Loucy (cell line): ENCODE data around the gene PIP4K2C.
A peak's percentile ranks its signal among the peaks of the same experiment; 100 is the strongest.

ENCODE experiments used
- H2AFZ ChIP-seq: fragments of 200-600 bp; sonication (generic); 2 replicates; pipeline ENCODE4 v1.6.0; 2016; ENCODE audit warnings: antibody characterized with exemption, mild to moderate bottlenecking, low read length, moderate library complexity
- H3F3A ChIP-seq: fragments of 200-600 bp; 2 replicates; pipeline ENCODE4 v1.6.0; 2016; ENCODE audit warnings: antibody characterized with exemption, low read depth, mild to moderate bottlenecking
- H3K27me3 ChIP-seq: fragments of 200-600 bp; sonication (generic); 2 replicates; pipeline ENCODE4 v1.6.1; 2014; ENCODE audit warnings: low read length, mild to moderate bottlenecking; ENCODE audit not compliant: insufficient read depth, poor library complexity, severe bottlenecking
- H3K36me3 ChIP-seq: fragments of 200-600 bp; sonication (generic); 2 replicates; pipeline ENCODE4 v1.6.1; 2016; ENCODE audit warnings: low read length; ENCODE audit not compliant: insufficient read depth
- H3K4me1 ChIP-seq: fragments of 200-600 bp; sonication (generic); 2 replicates; pipeline ENCODE4 v1.5.1; 2014; ENCODE audit warnings: low read length, mild to moderate bottlenecking; ENCODE audit not compliant: insufficient read depth, poor library complexity, severe bottlenecking
- H3K4me2 ChIP-seq: fragments of 200-600 bp; sonication (generic); 2 replicates; pipeline ENCODE4 v1.6.0; 2014; ENCODE audit warnings: antibody characterized with exemption, low read length, low read depth, mild to moderate bottlenecking; ENCODE audit not compliant: poor library complexity, severe bottlenecking
- H3K4me3 ChIP-seq: fragments of 200-600 bp; sonication (generic); 2 replicates; pipeline ENCODE4 v1.5.1; 2014; ENCODE audit warnings: low read length, mild to moderate bottlenecking, mixed read lengths; ENCODE audit not compliant: poor library complexity, severe bottlenecking
- H3K79me2 ChIP-seq: fragments of 200-600 bp; sonication (generic); 2 replicates; pipeline ENCODE4 v1.6.1; 2014; ENCODE audit warnings: low read length; ENCODE audit not compliant: insufficient read depth
- H3K9ac ChIP-seq: fragments of 200-600 bp; sonication (generic); 2 replicates; pipeline ENCODE4 v1.6.0; 2014; ENCODE audit warnings: mild to moderate bottlenecking, low read depth, low read length, moderate library complexity; ENCODE audit not compliant: poor library complexity, severe bottlenecking
- H3K9me2 ChIP-seq: fragments of 200-600 bp; sonication (generic); replicated peaks from 2 replicates; pipeline ENCODE4 v1.6.1; 2016; ENCODE audit warnings: low read depth, low read length, mixed read lengths
- H3K9me3 ChIP-seq: fragments of 200-600 bp; sonication (generic); 2 replicates; pipeline ENCODE4 v1.6.1; 2014; ENCODE audit warnings: mild to moderate bottlenecking, antibody characterized with exemption, low read length, low read depth; ENCODE audit not compliant: insufficient read depth
- H4K20me1 ChIP-seq: fragments of 200-600 bp; sonication (generic); 2 replicates; pipeline ENCODE4 v1.6.0; 2014; ENCODE audit warnings: antibody characterized with exemption, low read length, mild to moderate bottlenecking; ENCODE audit not compliant: insufficient read depth, poor library complexity, severe bottlenecking
- CTCF ChIP-seq: fragments of 200-600 bp; sonication (generic); conservative IDR thresholded peaks from 2 replicates; pipeline ENCODE4 v1.5.1; 2014; ENCODE audit warnings: mild to moderate bottlenecking, antibody characterized with exemption, low read length
- EZH2phosphoT487 ChIP-seq: fragments of 200-600 bp; IDR thresholded peaks from 2 replicates; pipeline ENCODE4 v1.6.1; 2018; ENCODE audit warnings: antibody characterized with exemption, mild to moderate bottlenecking, moderate library complexity, borderline replicate concordance

PIP4K2C gene

GRCh38 chr12:57609781-57610553 is 19.0 kb downstream of the PIP4K2C start:
- no peaks in the 10 kb centered on the region for H3K9me3 ChIP-seq
- no peaks in the 10 kb centered on the region for H3F3A ChIP-seq
- no peaks in the 10 kb centered on the region for H3K79me2 ChIP-seq
- H3K4me2 ChIP-seq = no peak overlapping the region
- no peak for TF ChIP-seq EZH2phosphoT487
- no peak for TF ChIP-seq CTCF
- H4K20me1 ChIP-seq = no peaks in the 10 kb centered on the region
- no peaks in the 10 kb centered on the region for H3K36me3 ChIP-seq
- H3K9ac ChIP-seq = no peak overlapping the region
- H2AFZ ChIP-seq = no peak overlapping the region
- no peaks in the 10 kb centered on the region for H3K9me2 ChIP-seq
- H3K4me3 ChIP-seq = no peak overlapping the region
- peaks cover 38% of the 10 kb centered on the region for H3K4me1 ChIP-seq
- H3K27me3 ChIP-seq = no peaks in the 10 kb centered on the region

GRCh38 chr12:57610554-57611107 is 19.6 kb downstream of the PIP4K2C start:
- Histone ChIP-seq H3K36me3 (no peaks in the 10 kb centered on the region), H2AFZ (peak overlapping the region; percentile 97), H3K4me3 (peak overlapping the region; percentile 85), H3K9ac (peak overlapping the region; percentile 91), H4K20me1 (no peaks in the 10 kb centered on the region), H3K9me2 (no peaks in the 10 kb centered on the region), H3K4me2 (peak overlapping the region; percentile 59), H3K4me1 (peaks cover 36% of the 10 kb centered on the region), H3F3A (no peaks in the 10 kb centered on the region), H3K79me2 (no peaks in the 10 kb centered on the region), H3K9me3 (no peaks in the 10 kb centered on the region), H3K27me3 (no peaks in the 10 kb centered on the region)
- no peak for TF ChIP-seq CTCF
- no peak for TF ChIP-seq EZH2phosphoT487

- no peaks in the 10 kb centered on the region for H3F3A ChIP-seq
- no peaks in the 10 kb centered on the region for H4K20me1 ChIP-seq
- H3K9me3 ChIP-seq = no peaks in the 10 kb centered on the region
- H3K9me2 ChIP-seq = no peaks in the 10 kb centered on the region
- no peaks in the 10 kb centered on the region for H3K36me3 ChIP-seq
- peaks cover 29% of the 10 kb centered on the region for H3K4me1 ChIP-seq
- peak within 1 kb of the TSS; percentile 97 for H2AFZ ChIP-seq
- H3K4me3 ChIP-seq = peak within 1 kb of the TSS; percentile 85
- peak within 1 kb of the TSS; percentile 91 for H3K9ac ChIP-seq
- H3K27me3 ChIP-seq = no peaks in the 10 kb centered on the region
- TF ChIP-seq CTCF = no peak
- no peak for TF ChIP-seq EZH2phosphoT487
- no peaks in the 10 kb centered on the region for H3K79me2 ChIP-seq
- peak within 1 kb of the TSS; percentile 59 for H3K4me2 ChIP-seq
These were observed 20.3 kb downstream of the PIP4K2C start, which contains the start of gene ARHGEF25 for GRCh38 chr12:57611108-57611826. ARHGEF25 (plus strand) TSS chr12:57611435; CDS start chr12:57611895, 460 bp downstream.
